ENCODE data around the gene PER1. TPM values are rescaled to one million over a fixed set of nuclear protein-coding genes. Genes with fewer than 3 reads are reported as not detected.

The PER1 gene
- total and polyA plus RNA-seq, 2 of the 4 experiments (the other 2 are of a cell fraction), result 3.4 to 10.5 TPM

DNA sequence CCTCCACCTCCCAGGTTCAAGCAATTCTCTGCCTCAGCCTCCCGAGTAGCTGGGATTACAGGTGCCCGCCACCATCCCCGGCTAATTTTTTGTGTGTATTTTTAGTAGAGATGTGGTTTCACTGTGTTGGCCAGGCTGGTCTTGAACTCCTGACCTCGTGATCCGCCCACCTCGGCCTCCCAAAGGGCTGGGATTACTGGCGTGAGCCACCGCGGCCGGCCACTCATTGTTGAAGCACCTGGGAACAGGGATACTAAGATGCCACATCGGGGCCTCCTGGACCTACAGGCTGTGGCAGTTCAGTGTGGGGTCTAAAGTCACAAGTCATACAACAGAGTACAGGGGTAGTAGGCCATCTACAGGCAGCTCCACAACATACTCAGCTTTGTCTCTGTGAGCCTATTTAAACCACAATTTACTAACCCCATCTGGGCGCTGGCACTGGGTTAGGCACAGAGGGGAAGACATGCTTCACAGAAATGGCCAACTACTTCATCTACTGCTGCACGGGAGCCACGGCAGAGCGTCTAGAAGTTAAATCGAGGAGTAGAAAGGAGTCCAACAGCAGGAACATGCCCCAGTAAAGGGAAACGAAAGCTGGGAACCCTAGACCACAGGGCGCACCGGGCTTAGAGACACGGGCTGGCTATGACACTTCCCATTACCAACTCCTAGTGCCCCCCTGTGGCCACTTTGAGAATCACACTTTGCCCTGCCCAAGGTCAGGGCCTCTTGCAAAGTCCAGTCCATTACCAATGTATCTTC lies 6.2 kb upstream of the PER1 start:
- H2AFZ ChIP-seq (replicated peaks; ENCODE audit: low read length, poor library complexity), result peak overlapping the region; percentile 67

More for the DNA sequence above, 6.2 kb upstream of the PER1 start:
- 80% methylated on average over 7 of the region's 20 CpGs; no CpG with 5 or more reads in 1 of the 2 experiments for WGBS, 2 experiments (ENCODE audit: extremely low coverage in 2 of 2, insufficient read length in 1 of 2)
- peaks cover 14% of the 10 kb centered on the region for H4K20me1 ChIP-seq (ENCODE audit: insufficient read depth, low read length)
- ChIA-PET POLR2A (ENCODE audit: unreplicated experiment) (interaction anchor here (1.1 kb wide), 1 partner anchor 15 kb away, joined by 4 read pairs; no protein-coding TSS in a partner anchor), CTCF (interaction anchor here (0.7 to 1.1 kb wide), 3 partner anchors 20 to 38 kb away, joined by 3 read pairs; no protein-coding TSS in a partner anchor)
- in situ Hi-C loops (cut with MboI; ENCODE audit: low sequenced_read_pairs), result loop anchor here (25.0 kb wide), 1 partner anchor 921 kb away; the partner anchor contains the start of genes DVL2, GABARAP and PHF23
- H3K4ac ChIP-seq (ENCODE audit: low read depth, low read length), result peak overlapping the region; percentile 30; the same call in 1 of the 2 replicates
- no peak overlapping the region for H2BK15ac ChIP-seq (ENCODE audit: low read depth, low read length)
- no peak overlapping the region for H3K18ac ChIP-seq (ENCODE audit: low read depth, low read length)
- H3K4me3 ChIP-seq (ENCODE audit: insufficient read depth, low read depth, low read length), result no peak overlapping the region
- H3K4me2 ChIP-seq (ENCODE audit: low read depth, low read length), result no peak overlapping the region
- no peak overlapping the region for H3K23ac ChIP-seq (ENCODE audit: low read depth, low read length)
- H4K91ac ChIP-seq (ENCODE audit: insufficient read depth, low read depth, low read length), result no peak overlapping the region
- H3K9me1 ChIP-seq (ENCODE audit: insufficient read depth, low read length), result peaks cover 11% of the 10 kb centered on the region
- 0 out of 2 replicates have a peak overlapping the region, but pooled peaks have one; percentile 14 for H3K9ac ChIP-seq (ENCODE audit: low read depth, low read length)
- 0 out of 2 replicates have a peak overlapping the region, but pooled peaks have one; percentile 16 for H3K27ac ChIP-seq (ENCODE audit: insufficient read depth, low read length)
- BruUV-seq (replicated peaks), result no TSS peak
- H2AK5ac ChIP-seq (ENCODE audit: low read depth, low read length), result peak overlapping the region; percentile 69
- dilution Hi-C loops (cut with HindIII; ENCODE audit: low sequenced_read_pairs, unreplicated experiment), result no loop called here
- no peak overlapping the region for H2BK120ac ChIP-seq (ENCODE audit: low read depth, low read length)
- no peak overlapping the region for H4K5ac ChIP-seq (ENCODE audit: low read depth, low read length)
- peak overlapping the region; percentile 90 for H2AK9ac ChIP-seq (replicated peaks; ENCODE audit: low read depth, low read length, poor library complexity)
- no peak for TF ChIP-seq MAFK (IDR thresholded peaks at IDR 0.05; ENCODE audit: low read depth, low read length)
- TF ChIP-seq ELK1 (IDR thresholded peaks at IDR 0.05; ENCODE audit: borderline replicate concordance, low read depth, low read length), result no peak
- 0 out of 2 replicates have a peak, but pooled peaks have one; percentile 26 for TF ChIP-seq POLR2A (IDR thresholded peaks at IDR 0.05; ENCODE audit: low read depth, low read length)
- peak; percentile 49; the same call in 1 of the 2 replicates for TF ChIP-seq MAZ (IDR thresholded peaks at IDR 0.05; ENCODE audit: borderline replicate concordance, low read depth, low read length)
- peak; percentile 47; the same call in 1 of the 2 replicates for TF ChIP-seq BHLHE40 (IDR thresholded peaks at IDR 0.05; ENCODE audit: low read depth, low read length)
- TF ChIP-seq FOS (IDR thresholded peaks at IDR 0.05; ENCODE audit: low read depth, low read length), result no peak
- TF ChIP-seq MXI1 (IDR thresholded peaks at IDR 0.05; ENCODE audit: borderline replicate concordance, low read depth, low read length), result peak; percentile 46; the same call in 1 of the 2 replicates
- no peak for TF ChIP-seq CHD1 (IDR thresholded peaks at IDR 0.05; ENCODE audit: low read depth, low read length)
- 0 out of 2 replicates have a peak, but pooled peaks have one; percentile 13 for TF ChIP-seq CEBPB (IDR thresholded peaks at IDR 0.05; ENCODE audit: low read depth, low read length)
- peak; percentile 74 for TF ChIP-seq SMC3 (IDR thresholded peaks at IDR 0.05; ENCODE audit: low read depth, low read length)
- peak; percentile 86 for TF ChIP-seq CTCF (conservative IDR thresholded peaks at IDR 0.05; ENCODE audit: low read depth, low read length)
- peak; percentile 79 for TF ChIP-seq RAD21 (IDR thresholded peaks at IDR 0.05; ENCODE audit: low read length)
- TF ChIP-seq, protein P1, sequence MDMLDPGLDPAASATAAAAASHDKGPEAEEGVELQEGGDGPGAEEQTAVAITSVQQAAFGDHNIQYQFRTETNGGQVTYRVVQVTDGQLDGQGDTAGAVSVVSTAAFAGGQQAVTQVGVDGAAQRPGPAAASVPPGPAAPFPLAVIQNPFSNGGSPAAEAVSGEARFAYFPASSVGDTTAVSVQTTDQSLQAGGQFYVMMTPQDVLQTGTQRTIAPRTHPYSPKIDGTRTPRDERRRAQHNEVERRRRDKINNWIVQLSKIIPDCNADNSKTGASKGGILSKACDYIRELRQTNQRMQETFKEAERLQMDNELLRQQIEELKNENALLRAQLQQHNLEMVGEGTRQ (IDR thresholded peaks at IDR 0.05; ENCODE audit: low read depth, low read length), result 0 out of 2 replicates have a peak, but pooled peaks have one; percentile 19
- no peaks in the 10 kb centered on the region for H3K9me3 ChIP-seq (ENCODE audit: control insufficient read depth, insufficient read depth, low read length)
- intact Hi-C loops (cut with micrococcal nuclease), result loop anchor here (1.0 to 5.0 kb wide), 2 partner anchors 20 to 76 kb away; no protein-coding TSS in a partner anchor
- no peak overlapping the region for H2BK20ac ChIP-seq (ENCODE audit: low read depth, low read length)
- H3K4me1 ChIP-seq (ENCODE audit: control insufficient read depth, insufficient read depth, low read length), result peaks cover 22% of the 10 kb centered on the region
- no peak overlapping the region for H2BK5ac ChIP-seq (ENCODE audit: low read depth, low read length, poor library complexity, severe bottlenecking)
- H3K14ac ChIP-seq (replicated peaks; ENCODE audit: low read depth, low read length), result no peak overlapping the region
- ATAC-seq (ENCODE audit: low read depth), result peak; percentile 30
- H3K36me3 ChIP-seq (ENCODE audit: control insufficient read depth, insufficient read depth, low read length), result peaks cover 15% of the 10 kb centered on the region
- peak; percentile 87 for DNase-seq
- H3K56ac ChIP-seq (ENCODE audit: extremely low read depth, insufficient read depth, low read length), result 0 out of 2 replicates have a peak overlapping the region, but pooled peaks have one; percentile 3
- peak overlapping the region in 1 of 2 experiments; percentile 71; a peak in 1 of 4 replicates for H4K8ac ChIP-seq (ENCODE audit: low read depth in 2 of 2, low read length in 2 of 2)
- peaks cover 19 to 52% of the 10 kb centered on the region in 2 experiments for H3K79me1 ChIP-seq (ENCODE audit: low read depth in 1 of 2, low read length in 2 of 2)
- no peaks in the 10 kb centered on the region for H3K27me3 ChIP-seq (ENCODE audit: control insufficient read depth, insufficient read depth, low read length)

Data from IMR-90 (cell line).